Measurements from ENCODE around the gene PTPRG. TPM values are rescaled to one million over a fixed set of nuclear protein-coding genes. Genes with fewer than 3 reads are reported as not detected.

Gene PTPRG
- total and polyA plus RNA-seq, 2 experiments from 2014 or later: 15.2 to 45.7 TPM

DNA sequence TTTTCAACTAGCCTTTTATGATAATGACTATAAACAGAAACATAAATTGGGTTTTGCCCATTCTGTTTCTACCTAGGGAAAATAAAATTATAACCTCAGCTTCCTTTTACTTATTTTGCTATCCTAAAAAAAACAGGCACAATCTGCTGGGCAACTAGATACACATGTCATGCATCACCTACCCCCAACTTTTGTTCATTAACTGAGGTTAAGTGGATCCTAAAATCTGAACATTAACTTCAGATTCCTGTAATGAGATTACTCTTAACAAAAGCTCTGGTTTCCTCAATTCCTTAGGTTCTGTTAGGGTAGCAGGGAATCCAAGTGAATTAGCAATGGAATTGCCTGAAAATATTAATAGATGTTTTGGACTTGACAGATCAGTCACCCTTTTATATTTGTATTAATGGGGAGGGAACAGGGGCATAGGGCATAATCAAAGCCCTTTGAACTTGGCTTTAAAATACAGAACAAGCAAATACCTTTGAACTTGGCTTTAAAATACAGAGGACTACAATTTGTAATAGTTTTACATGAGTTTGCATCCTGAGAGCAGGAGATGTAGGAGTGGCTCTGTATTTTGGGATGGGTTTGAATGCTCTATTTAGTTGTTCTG lies 705.4 kb downstream of the PTPRG start:
- H3K9me3 ChIP-seq (ENCODE audit: low read depth): no peaks in the 10 kb centered on the region
- DNase-seq (ENCODE audit: low read depth in 1 of 2, low spot score in 1 of 2): no peak
- H3K4me1 ChIP-seq (ENCODE audit: low read depth): no peaks in the 10 kb centered on the region
- TF ChIP-seq, protein P1, sequence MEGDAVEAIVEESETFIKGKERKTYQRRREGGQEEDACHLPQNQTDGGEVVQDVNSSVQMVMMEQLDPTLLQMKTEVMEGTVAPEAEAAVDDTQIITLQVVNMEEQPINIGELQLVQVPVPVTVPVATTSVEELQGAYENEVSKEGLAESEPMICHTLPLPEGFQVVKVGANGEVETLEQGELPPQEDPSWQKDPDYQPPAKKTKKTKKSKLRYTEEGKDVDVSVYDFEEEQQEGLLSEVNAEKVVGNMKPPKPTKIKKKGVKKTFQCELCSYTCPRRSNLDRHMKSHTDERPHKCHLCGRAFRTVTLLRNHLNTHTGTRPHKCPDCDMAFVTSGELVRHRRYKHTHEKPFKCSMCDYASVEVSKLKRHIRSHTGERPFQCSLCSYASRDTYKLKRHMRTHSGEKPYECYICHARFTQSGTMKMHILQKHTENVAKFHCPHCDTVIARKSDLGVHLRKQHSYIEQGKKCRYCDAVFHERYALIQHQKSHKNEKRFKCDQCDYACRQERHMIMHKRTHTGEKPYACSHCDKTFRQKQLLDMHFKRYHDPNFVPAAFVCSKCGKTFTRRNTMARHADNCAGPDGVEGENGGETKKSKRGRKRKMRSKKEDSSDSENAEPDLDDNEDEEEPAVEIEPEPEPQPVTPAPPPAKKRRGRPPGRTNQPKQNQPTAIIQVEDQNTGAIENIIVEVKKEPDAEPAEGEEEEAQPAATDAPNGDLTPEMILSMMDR (IDR thresholded peaks at IDR 0.05; ENCODE audit: low read depth, low read length): no peak
- H3K27ac ChIP-seq: no peak overlapping the region
- no peak overlapping the region for H3K4me3 ChIP-seq
- H3K36me3 ChIP-seq: peaks cover 27% of the 10 kb centered on the region
- no peaks in the 10 kb centered on the region for H3K27me3 ChIP-seq

- H3K9me3 ChIP-seq (ENCODE audit: low read depth): no peaks in the 10 kb centered on the region
- TF ChIP-seq, protein P1 (IDR thresholded peaks at IDR 0.05; ENCODE audit: low read depth, low read length): no peak
- no peak overlapping the region for H3K4me3 ChIP-seq
- H3K4me1 ChIP-seq (ENCODE audit: low read depth): no peaks in the 10 kb centered on the region
- H3K27me3 ChIP-seq: no peaks in the 10 kb centered on the region
- H3K36me3 ChIP-seq: peaks cover 28% of the 10 kb centered on the region
- H3K27ac ChIP-seq: no peak overlapping the region
- DNase-seq (ENCODE audit: low read depth in 1 of 2, low spot score in 1 of 2): no peak
These were observed 715.3 kb downstream of the PTPRG start for GRCh38 chr3:62276658-62277180.

- TF ChIP-seq, protein P1 (IDR thresholded peaks at IDR 0.05; ENCODE audit: low read depth, low read length): no peak
- Histone ChIP-seq H3K27me3 (no peaks in the 10 kb centered on the region), H3K27ac (no peak overlapping the region), H3K4me1 (ENCODE audit: low read depth) (no peaks in the 10 kb centered on the region), H3K4me3 (no peak overlapping the region), H3K9me3 (ENCODE audit: low read depth) (no peaks in the 10 kb centered on the region), H3K36me3 (peaks cover 27% of the 10 kb centered on the region)
- DNase-seq (ENCODE audit: low read depth in 1 of 2, low spot score in 1 of 2): no peak
These were observed 716.1 kb downstream of the PTPRG start for GRCh38 chr3:62277450-62277849.

DNA sequence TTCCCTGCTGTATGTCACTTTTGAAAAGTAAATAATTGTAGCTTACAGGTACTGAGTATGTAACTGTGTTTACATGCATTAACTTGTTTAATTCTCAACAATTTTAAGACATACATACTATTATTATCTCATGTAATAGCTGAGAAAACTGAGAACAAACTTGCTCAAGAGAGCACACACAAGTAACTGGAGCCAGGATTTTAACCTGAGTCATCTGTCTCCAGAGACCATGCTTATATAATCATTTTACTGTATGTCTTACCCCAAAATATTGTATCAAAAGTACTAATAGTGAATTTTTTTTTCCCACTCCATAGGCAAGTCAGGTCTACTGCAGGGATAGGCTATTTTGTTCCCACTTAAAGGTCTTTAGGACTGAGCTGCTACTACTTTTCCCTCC lies 716.6 kb downstream of the PTPRG start:
- Histone ChIP-seq H3K4me1 (ENCODE audit: low read depth) (no peaks in the 10 kb centered on the region), H3K4me3 (no peak overlapping the region), H3K27me3 (no peaks in the 10 kb centered on the region), H3K36me3 (peaks cover 27% of the 10 kb centered on the region), H3K9me3 (ENCODE audit: low read depth) (no peaks in the 10 kb centered on the region), H3K27ac (no peak overlapping the region)
- TF ChIP-seq, protein P1 (IDR thresholded peaks at IDR 0.05; ENCODE audit: low read depth, low read length): no peak
- peak in 1 of 2 donors; percentile 3 for DNase-seq (ENCODE audit: low read depth in 1 of 2, low spot score in 1 of 2)

- TF ChIP-seq, protein P1 (IDR thresholded peaks at IDR 0.05; ENCODE audit: low read depth, low read length): no peak
- Histone ChIP-seq H3K4me3 (no peak overlapping the region), H3K9me3 (ENCODE audit: low read depth) (no peaks in the 10 kb centered on the region), H3K36me3 (peaks cover 17% of the 10 kb centered on the region), H3K27ac (no peak overlapping the region), H3K27me3 (no peaks in the 10 kb centered on the region), H3K4me1 (ENCODE audit: low read depth) (no peaks in the 10 kb centered on the region)
- no peak for DNase-seq (ENCODE audit: low read depth in 1 of 2, low spot score in 1 of 2)
These were observed 720.4 kb downstream of the PTPRG start for GRCh38 chr3:62281726-62282125.
